Urinary bladder (tissue), 4 donors: Measurements from ENCODE around the gene CACNG5. TPM values are rescaled to one million over a fixed set of nuclear protein-coding genes. Genes with fewer than 3 reads are reported as not detected.

ENCODE experiments used
- DNase-seq: peaks from one replicate; pipeline ENCODE4 v3.0.0-alpha.2; 2015; ENCODE audit errors: extremely low spot score
- H3K27ac ChIP-seq: one replicate; pipeline ENCODE4 v1.5.1; 2013; ENCODE audit warnings: low read depth, mild to moderate bottlenecking, moderate library complexity
- H3K36me3 ChIP-seq: one replicate; pipeline ENCODE4 v1.6.1; 2013; ENCODE audit warnings: mild to moderate bottlenecking, moderate library complexity; ENCODE audit not compliant: insufficient read depth
- H3K4me1 ChIP-seq: one replicate; pipeline ENCODE4 v1.6.1; 2013; ENCODE audit warnings: mild to moderate bottlenecking, moderate library complexity; ENCODE audit not compliant: insufficient read depth
- H3K4me3 ChIP-seq: one replicate; pipeline ENCODE4 v1.5.1; 2013; ENCODE audit warnings: low read depth, low read length
- WGBS: extraction: QIAGEN DNeasy Blood & Tissue Kit; methylation state at CpG from one replicate; pipeline ENCODE4 v1.1.7; 2013; 5-methylcytosine and 5-hydroxymethylcytosine counted together
- polyA plus RNA-seq: library from polyadenylated mRNA; stranded (reverse); fragments of 200-250 nt; gene quantifications from one replicate; pipeline ENCODE4 v1.2.3, GENCODE V29; 2013
- total RNA-seq: library from RNA; depleted of rRNA; stranded (reverse); fragments of >200 nt; gene quantifications from one replicate; pipeline ENCODE4 v1.2.3, GENCODE V29; 2014
- donor health status: healthy with polysubstance abuse.
- donor health status: healthy.

CACNG5 gene
- total RNA-seq (not detected), polyA plus RNA-seq (not detected)

GRCh38 chr17:66834919-66835454 is at the start of gene CACNG5:
CACNG5 (plus strand) TSS chr17:66835117; CDS start chr17:66877333, 42,216 bp downstream.
- DNase-seq, result no peak
- no peak within 1 kb of the TSS for H3K4me3 ChIP-seq
- H3K27ac ChIP-seq, result no peak within 1 kb of the TSS
- H3K4me1 ChIP-seq, result no peaks in the 10 kb centered on the region
- H3K36me3 ChIP-seq, result no peaks in the 10 kb centered on the region
- 4% methylated on average over 57 of the region's 57 CpGs for WGBS

- no peak for DNase-seq
- WGBS, result 86% methylated on average over 10 of the region's 10 CpGs
- H3K4me1 ChIP-seq, result no peaks in the 10 kb centered on the region
- no peaks in the 10 kb centered on the region for H3K36me3 ChIP-seq
- H3K4me3 ChIP-seq, result no peak overlapping the region
- H3K27ac ChIP-seq, result no peak overlapping the region
These were observed 48.8 kb upstream of the CACNG5 start for GRCh38 chr17:66786107-66786506.

GRCh38 chr17:66787914-66788313 is 47.0 kb upstream of the CACNG5 start:
- Histone ChIP-seq H3K4me1 (no peaks in the 10 kb centered on the region), H3K27ac (no peak overlapping the region), H3K4me3 (no peak overlapping the region), H3K36me3 (no peaks in the 10 kb centered on the region)
- WGBS, result 85% methylated on average over 3 of the region's 3 CpGs
- DNase-seq, result no peak

- H3K36me3 ChIP-seq, result no peaks in the 10 kb centered on the region
- H3K4me3 ChIP-seq, result no peak overlapping the region
- WGBS, result 72% methylated on average over 12 of the region's 12 CpGs
- H3K4me1 ChIP-seq, result no peaks in the 10 kb centered on the region
- no peak for DNase-seq
- no peak overlapping the region for H3K27ac ChIP-seq
These were observed 45.8 kb upstream of the CACNG5 start for GRCh38 chr17:66789093-66789492.

- Histone ChIP-seq H3K36me3 (no peaks in the 10 kb centered on the region), H3K4me3 (no peak overlapping the region), H3K4me1 (no peaks in the 10 kb centered on the region), H3K27ac (no peak overlapping the region)
- no peak for DNase-seq
- WGBS, result 77% methylated on average over 7 of the region's 7 CpGs
These were observed 44.9 kb upstream of the CACNG5 start for GRCh38 chr17:66789961-66790437.

- H3K27ac ChIP-seq, result no peak overlapping the region
- H3K4me3 ChIP-seq, result no peak overlapping the region
- H3K4me1 ChIP-seq, result no peaks in the 10 kb centered on the region
- no peaks in the 10 kb centered on the region for H3K36me3 ChIP-seq
- WGBS, result 84% methylated on average over 11 of the region's 11 CpGs
- DNase-seq, result no peak
These were observed 44.3 kb upstream of the CACNG5 start for GRCh38 chr17:66790501-66791061.

- Histone ChIP-seq H3K4me1 (no peaks in the 10 kb centered on the region), H3K27ac (no peak overlapping the region), H3K36me3 (no peaks in the 10 kb centered on the region), H3K4me3 (no peak overlapping the region)
- DNase-seq, result no peak
- WGBS, result 67% methylated on average over 15 of the region's 15 CpGs
These were observed 43.6 kb upstream of the CACNG5 start for GRCh38 chr17:66791347-66791746.

GRCh38 chr17:66793814-66794213 is 41.1 kb upstream of the CACNG5 start:
- Histone ChIP-seq H3K27ac (no peak overlapping the region), H3K4me1 (no peaks in the 10 kb centered on the region), H3K36me3 (no peaks in the 10 kb centered on the region), H3K4me3 (no peak overlapping the region)
- DNase-seq, result no peak
- 91% methylated on average over 3 of the region's 3 CpGs for WGBS

GRCh38 chr17:66795486-66795885 is 39.4 kb upstream of the CACNG5 start:
- 79% methylated on average over 3 of the region's 3 CpGs for WGBS
- Histone ChIP-seq H3K4me1 (no peaks in the 10 kb centered on the region), H3K4me3 (no peak overlapping the region), H3K36me3 (no peaks in the 10 kb centered on the region), H3K27ac (no peak overlapping the region)
- DNase-seq, result no peak

- 82% methylated on average over 10 of the region's 10 CpGs for WGBS
- Histone ChIP-seq H3K27ac (no peak overlapping the region), H3K4me1 (no peaks in the 10 kb centered on the region), H3K4me3 (no peak overlapping the region), H3K36me3 (no peaks in the 10 kb centered on the region)
- DNase-seq, result no peak
These were observed 34.9 kb upstream of the CACNG5 start for GRCh38 chr17:66799849-66800537.

- H3K4me1 ChIP-seq, result no peaks in the 10 kb centered on the region
- no peak overlapping the region for H3K27ac ChIP-seq
- H3K4me3 ChIP-seq, result no peak overlapping the region
- no peaks in the 10 kb centered on the region for H3K36me3 ChIP-seq
- 75% methylated on average over 19 of the region's 19 CpGs for WGBS
- no peak for DNase-seq
These were observed 31.4 kb upstream of the CACNG5 start for GRCh38 chr17:66803474-66803951.

GRCh38 chr17:66805567-66805966 is 29.4 kb upstream of the CACNG5 start:
- Histone ChIP-seq H3K36me3 (no peaks in the 10 kb centered on the region), H3K4me3 (no peak overlapping the region), H3K27ac (no peak overlapping the region), H3K4me1 (no peaks in the 10 kb centered on the region)
- 60% methylated on average over 10 of the region's 10 CpGs for WGBS
- no peak for DNase-seq

GRCh38 chr17:66807182-66807581 is 27.7 kb upstream of the CACNG5 start:
- H3K36me3 ChIP-seq, result no peaks in the 10 kb centered on the region
- 81% methylated on average over 10 of the region's 10 CpGs for WGBS
- DNase-seq, result no peak
- no peak overlapping the region for H3K4me3 ChIP-seq
- no peak overlapping the region for H3K27ac ChIP-seq
- no peaks in the 10 kb centered on the region for H3K4me1 ChIP-seq

GRCh38 chr17:66809408-66809807 is 25.5 kb upstream of the CACNG5 start:
- Histone ChIP-seq H3K36me3 (no peaks in the 10 kb centered on the region), H3K27ac (no peak overlapping the region), H3K4me3 (no peak overlapping the region), H3K4me1 (no peaks in the 10 kb centered on the region)
- no peak for DNase-seq
- WGBS, result 89% methylated on average over 5 of the region's 5 CpGs
